Measurements from ENCODE around the gene USP1.

Gene USP1

DNA sequence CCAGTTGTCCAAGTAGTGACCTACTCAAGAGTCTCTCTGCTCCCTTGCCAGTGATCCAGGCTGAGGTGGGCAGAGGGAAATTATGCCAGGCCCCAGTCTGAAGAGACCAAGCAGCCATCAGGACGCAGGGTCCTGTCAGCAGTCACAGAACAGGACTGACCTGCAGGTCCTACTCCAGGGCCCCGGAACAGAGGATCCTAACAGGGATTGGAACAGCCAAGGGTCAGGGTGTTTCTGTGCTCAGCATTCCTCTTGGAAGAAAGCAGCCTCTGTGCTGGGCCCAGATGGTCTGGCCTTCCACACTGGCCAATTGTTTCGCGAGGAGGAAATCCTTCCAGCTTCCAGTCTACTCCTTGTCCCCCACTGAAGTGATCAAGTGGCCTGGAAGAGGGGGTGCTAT lies 41.6 kb upstream of the USP1 start:
- no peaks in the 10 kb centered on the region for H3K36me3 ChIP-seq (ENCODE audit: low read length)
- no peak overlapping the region for H3K4me2 ChIP-seq (ENCODE audit: low read depth, low read length, poor library complexity, severe bottlenecking)
- H3K79me2 ChIP-seq (ENCODE audit: insufficient read depth, low read length) = no peaks in the 10 kb centered on the region
- H3K27me3 ChIP-seq (ENCODE audit: low read length) = no peaks in the 10 kb centered on the region
- no peak overlapping the region for H3K27ac ChIP-seq (ENCODE audit: low read depth, low read length)
- H3K9ac ChIP-seq (ENCODE audit: low read length) = no peak overlapping the region
- TF ChIP-seq EZH2phosphoT487 (conservative IDR thresholded peaks at IDR 0.05; ENCODE audit: low read length) = no peak
- TF ChIP-seq, protein P1, sequence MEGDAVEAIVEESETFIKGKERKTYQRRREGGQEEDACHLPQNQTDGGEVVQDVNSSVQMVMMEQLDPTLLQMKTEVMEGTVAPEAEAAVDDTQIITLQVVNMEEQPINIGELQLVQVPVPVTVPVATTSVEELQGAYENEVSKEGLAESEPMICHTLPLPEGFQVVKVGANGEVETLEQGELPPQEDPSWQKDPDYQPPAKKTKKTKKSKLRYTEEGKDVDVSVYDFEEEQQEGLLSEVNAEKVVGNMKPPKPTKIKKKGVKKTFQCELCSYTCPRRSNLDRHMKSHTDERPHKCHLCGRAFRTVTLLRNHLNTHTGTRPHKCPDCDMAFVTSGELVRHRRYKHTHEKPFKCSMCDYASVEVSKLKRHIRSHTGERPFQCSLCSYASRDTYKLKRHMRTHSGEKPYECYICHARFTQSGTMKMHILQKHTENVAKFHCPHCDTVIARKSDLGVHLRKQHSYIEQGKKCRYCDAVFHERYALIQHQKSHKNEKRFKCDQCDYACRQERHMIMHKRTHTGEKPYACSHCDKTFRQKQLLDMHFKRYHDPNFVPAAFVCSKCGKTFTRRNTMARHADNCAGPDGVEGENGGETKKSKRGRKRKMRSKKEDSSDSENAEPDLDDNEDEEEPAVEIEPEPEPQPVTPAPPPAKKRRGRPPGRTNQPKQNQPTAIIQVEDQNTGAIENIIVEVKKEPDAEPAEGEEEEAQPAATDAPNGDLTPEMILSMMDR (IDR thresholded peaks at IDR 0.05; ENCODE audit: insufficient read depth, low read length, poor library complexity, severe bottlenecking) = no peak
- H3K4me3 ChIP-seq (ENCODE audit: insufficient read depth, low read length, poor library complexity, severe bottlenecking) = no peak overlapping the region
- no peaks in the 10 kb centered on the region for H3K9me3 ChIP-seq (ENCODE audit: insufficient read depth, low read length)
- no peaks in the 10 kb centered on the region for H4K20me1 ChIP-seq (ENCODE audit: low read depth, low read length)
- H3K9me2 ChIP-seq (replicated peaks; ENCODE audit: insufficient read depth, low read length) = no peaks in the 10 kb centered on the region
- H2AFZ ChIP-seq (ENCODE audit: low read depth, low read length, severe bottlenecking) = no peak overlapping the region
- H3F3A ChIP-seq (ENCODE audit: insufficient read depth) = no peaks in the 10 kb centered on the region

GRCh38 chr1:62396871-62397270 lies 40.0 kb upstream of the USP1 start:
- Histone ChIP-seq H3K9me2 (replicated peaks; ENCODE audit: insufficient read depth, low read length) (no peaks in the 10 kb centered on the region), H3K4me3 (ENCODE audit: insufficient read depth, low read length, poor library complexity, severe bottlenecking) (no peak overlapping the region), H3K9ac (ENCODE audit: low read length) (no peak overlapping the region), H3K36me3 (ENCODE audit: low read length) (no peaks in the 10 kb centered on the region), H3F3A (ENCODE audit: insufficient read depth) (no peaks in the 10 kb centered on the region), H3K27me3 (ENCODE audit: low read length) (no peaks in the 10 kb centered on the region), H3K27ac (ENCODE audit: low read depth, low read length) (no peak overlapping the region), H4K20me1 (ENCODE audit: low read depth, low read length) (no peaks in the 10 kb centered on the region), H2AFZ (ENCODE audit: low read depth, low read length, severe bottlenecking) (no peak overlapping the region), H3K4me2 (ENCODE audit: low read depth, low read length, poor library complexity, severe bottlenecking) (no peak overlapping the region), H3K79me2 (ENCODE audit: insufficient read depth, low read length) (no peaks in the 10 kb centered on the region), H3K9me3 (ENCODE audit: insufficient read depth, low read length) (no peaks in the 10 kb centered on the region)
- TF ChIP-seq EZH2phosphoT487 (conservative IDR thresholded peaks at IDR 0.05; ENCODE audit: low read length) = no peak
- TF ChIP-seq, protein P1 (IDR thresholded peaks at IDR 0.05; ENCODE audit: insufficient read depth, low read length, poor library complexity, severe bottlenecking) = no peak

GRCh38 chr1:62397301-62397700 lies 39.5 kb upstream of the USP1 start:
- no peaks in the 10 kb centered on the region for H3K9me3 ChIP-seq (ENCODE audit: insufficient read depth, low read length)
- H3K4me2 ChIP-seq (ENCODE audit: low read depth, low read length, poor library complexity, severe bottlenecking) = no peak overlapping the region
- no peaks in the 10 kb centered on the region for H3F3A ChIP-seq (ENCODE audit: insufficient read depth)
- no peak for TF ChIP-seq EZH2phosphoT487 (conservative IDR thresholded peaks at IDR 0.05; ENCODE audit: low read length)
- TF ChIP-seq, protein P1 (IDR thresholded peaks at IDR 0.05; ENCODE audit: insufficient read depth, low read length, poor library complexity, severe bottlenecking) = no peak
- no peak overlapping the region for H3K9ac ChIP-seq (ENCODE audit: low read length)
- H2AFZ ChIP-seq (ENCODE audit: low read depth, low read length, severe bottlenecking) = no peak overlapping the region
- no peaks in the 10 kb centered on the region for H3K36me3 ChIP-seq (ENCODE audit: low read length)
- no peaks in the 10 kb centered on the region for H4K20me1 ChIP-seq (ENCODE audit: low read depth, low read length)
- H3K4me3 ChIP-seq (ENCODE audit: insufficient read depth, low read length, poor library complexity, severe bottlenecking) = no peak overlapping the region
- H3K9me2 ChIP-seq (replicated peaks; ENCODE audit: insufficient read depth, low read length) = no peaks in the 10 kb centered on the region
- no peak overlapping the region for H3K27ac ChIP-seq (ENCODE audit: low read depth, low read length)
- H3K27me3 ChIP-seq (ENCODE audit: low read length) = no peaks in the 10 kb centered on the region
- H3K79me2 ChIP-seq (ENCODE audit: insufficient read depth, low read length) = no peaks in the 10 kb centered on the region
